SK-N-SH treated with all-trans-retinoic acid at 6 μM for 48 hours (cell line): Measurements from ENCODE around the gene CFAP210.

ENCODE experiments used
- ATAC-seq: fragments of 200-7000 bp; cut with Tn5 transposase; 3 replicates; pipeline ENCODE4 v1.9.1; 2020; ENCODE audit warnings: mild to moderate bottlenecking, moderate library complexity
- ARNTL ChIP-seq: fragments of 450-650 bp; formaldehyde crosslinking; IDR thresholded peaks from 2 replicates; pipeline ENCODE4 v1.5.0; 2020; ENCODE audit warnings: low read depth, mild to moderate bottlenecking, moderate library complexity, borderline replicate concordance
- BACH2 ChIP-seq: fragments of 250-450 bp; sonication (Bioruptor Pico); IDR thresholded peaks from 2 replicates; pipeline ENCODE4 v1.9.0; 2021; ENCODE audit warnings: mild to moderate bottlenecking, borderline replicate concordance
- CREB5 ChIP-seq: fragments of 250-450 bp; sonication (Bioruptor Pico); IDR thresholded peaks from 2 replicates; pipeline ENCODE4 v1.5.1; 2020; ENCODE audit warnings: low read depth, mild to moderate bottlenecking, moderate library complexity
- CSDC2 ChIP-seq: fragments of 250-450 bp; sonication (Bioruptor Pico); IDR thresholded peaks from 2 replicates; pipeline ENCODE4 v1.5.0; 2020; ENCODE audit warnings: mild to moderate bottlenecking, moderate library complexity
- ESRRG ChIP-seq: fragments of 250-450 bp; sonication (Bioruptor Pico); IDR thresholded peaks from 2 replicates; pipeline ENCODE4 v1.6.1; 2021; ENCODE audit warnings: mild to moderate bottlenecking
- GLIS3 ChIP-seq: fragments of 250-450 bp; sonication (Bioruptor Pico); IDR thresholded peaks from 2 replicates; pipeline ENCODE4 v1.5.0; 2020; ENCODE audit warnings: mild to moderate bottlenecking, moderate library complexity
- ISL1 ChIP-seq: fragments of 250-450 bp; sonication (Bioruptor Pico); IDR thresholded peaks from 2 replicates; pipeline ENCODE4 v2.1.2; 2022; ENCODE audit warnings: mild to moderate bottlenecking, moderate library complexity
- OSR1 ChIP-seq: fragments of 250-450 bp; sonication (Bioruptor Pico); IDR thresholded peaks from 2 replicates; pipeline ENCODE4 v1.8.0; 2022; ENCODE audit warnings: moderate library complexity, mild to moderate bottlenecking, inconsistent platforms
- POU6F1 ChIP-seq: fragments of 250-450 bp; sonication (Bioruptor Pico); IDR thresholded peaks from 2 replicates; pipeline ENCODE4 v1.8.0; 2021; ENCODE audit warnings: low read depth, mild to moderate bottlenecking, moderate library complexity, borderline replicate concordance
- PPARA ChIP-seq: fragments of 250-450 bp; sonication (Bioruptor Pico); IDR thresholded peaks from 2 replicates; pipeline ENCODE4 v1.5.0; 2020; ENCODE audit warnings: mild to moderate bottlenecking, borderline replicate concordance
- SNAI2 ChIP-seq: fragments of 250-450 bp; sonication (Bioruptor Pico); IDR thresholded peaks from 2 replicates; pipeline ENCODE4 v1.5.0; 2020; ENCODE audit warnings: mild to moderate bottlenecking, moderate library complexity
- TCF4 ChIP-seq: fragments of 250-450 bp; sonication (Bioruptor Pico); IDR thresholded peaks from 2 replicates; pipeline ENCODE4 v1.8.0; 2021; ENCODE audit warnings: mild to moderate bottlenecking, moderate library complexity, borderline replicate concordance
- TOX ChIP-seq: fragments of 250-450 bp; sonication (Bioruptor Pico); IDR thresholded peaks from 2 replicates; pipeline ENCODE4 v1.8.0; 2021; ENCODE audit warnings: mild to moderate bottlenecking, moderate library complexity, borderline replicate concordance
- TSHZ2 ChIP-seq: fragments of 250-450 bp; sonication (Bioruptor Pico); IDR thresholded peaks from 2 replicates; pipeline ENCODE4 v1.5.0; 2020; ENCODE audit warnings: mild to moderate bottlenecking, moderate library complexity
- ZC3H10 ChIP-seq: fragments of 250-450 bp; sonication (Bioruptor Pico); IDR thresholded peaks from 2 replicates; pipeline ENCODE4 v1.5.1; 2021; ENCODE audit warnings: mild to moderate bottlenecking, moderate library complexity
- ZFP3 ChIP-seq: fragments of 250-450 bp; sonication (Bioruptor Pico); IDR thresholded peaks from 2 replicates; pipeline ENCODE4 v1.5.0; 2020; ENCODE audit warnings: mild to moderate bottlenecking, moderate library complexity
- ZNF565 ChIP-seq: fragments of 450-650 bp; formaldehyde crosslinking; conservative IDR thresholded peaks from 2 replicates; pipeline ENCODE4 v1.5.0; 2020; ENCODE audit warnings: low read depth, mild to moderate bottlenecking, moderate library complexity
- ZNF70 ChIP-seq: fragments of 450-650 bp; formaldehyde crosslinking; IDR thresholded peaks from 2 replicates; pipeline ENCODE4 v1.5.0; 2020; ENCODE audit warnings: mild to moderate bottlenecking, moderate library complexity
- ZNF8 ChIP-seq: fragments of 450-650 bp; formaldehyde crosslinking; IDR thresholded peaks from 2 replicates; pipeline ENCODE4 v1.5.0; 2020; ENCODE audit warnings: mild to moderate bottlenecking, moderate library complexity
- TF ChIP-seq, protein P1 (sequence below): fragments of 250-450 bp; sonication (Bioruptor Pico); IDR thresholded peaks from 2 replicates; pipeline ENCODE4 v1.8.0; 2020; ENCODE audit warnings: mild to moderate bottlenecking, moderate library complexity, borderline replicate concordance

Gene CFAP210

DNA sequence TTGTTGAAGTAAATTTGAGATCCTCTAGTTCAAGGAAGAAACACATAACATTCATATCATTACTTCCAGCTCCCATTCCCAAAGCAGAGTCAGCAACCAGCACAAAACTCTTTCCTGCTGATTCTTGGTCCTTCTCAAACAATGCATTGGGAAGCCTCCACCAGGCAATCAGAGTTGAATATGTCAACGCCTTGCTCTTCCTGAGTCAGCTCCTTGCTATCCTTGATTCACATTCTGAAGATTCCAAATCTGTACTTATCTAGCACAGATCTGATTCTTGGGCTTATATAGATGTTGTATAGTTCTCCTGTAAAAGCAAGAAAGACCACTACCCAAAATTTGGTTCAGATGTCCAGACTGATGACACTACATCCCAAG is 29.6 kb downstream of the CFAP210 start (continued):
- TF ChIP-seq, protein P1, sequence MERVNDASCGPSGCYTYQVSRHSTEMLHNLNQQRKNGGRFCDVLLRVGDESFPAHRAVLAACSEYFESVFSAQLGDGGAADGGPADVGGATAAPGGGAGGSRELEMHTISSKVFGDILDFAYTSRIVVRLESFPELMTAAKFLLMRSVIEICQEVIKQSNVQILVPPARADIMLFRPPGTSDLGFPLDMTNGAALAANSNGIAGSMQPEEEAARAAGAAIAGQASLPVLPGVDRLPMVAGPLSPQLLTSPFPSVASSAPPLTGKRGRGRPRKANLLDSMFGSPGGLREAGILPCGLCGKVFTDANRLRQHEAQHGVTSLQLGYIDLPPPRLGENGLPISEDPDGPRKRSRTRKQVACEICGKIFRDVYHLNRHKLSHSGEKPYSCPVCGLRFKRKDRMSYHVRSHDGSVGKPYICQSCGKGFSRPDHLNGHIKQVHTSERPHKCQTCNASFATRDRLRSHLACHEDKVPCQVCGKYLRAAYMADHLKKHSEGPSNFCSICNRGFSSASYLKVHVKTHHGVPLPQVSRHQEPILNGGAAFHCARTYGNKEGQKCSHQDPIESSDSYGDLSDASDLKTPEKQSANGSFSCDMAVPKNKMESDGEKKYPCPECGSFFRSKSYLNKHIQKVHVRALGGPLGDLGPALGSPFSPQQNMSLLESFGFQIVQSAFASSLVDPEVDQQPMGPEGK = no peak
- TF ChIP-seq BACH2 (CRISPR knock-in tag) = no peak
- no peak for TF ChIP-seq ZNF565 (CRISPR knock-in tag)
- TF ChIP-seq OSR1 = no peak
- TF ChIP-seq ESRRG (CRISPR knock-in tag) = no peak
- TF ChIP-seq CSDC2 (CRISPR knock-in tag) = no peak

- no peak for TF ChIP-seq TOX (CRISPR knock-in tag)
- TF ChIP-seq OSR1 = no peak
- TF ChIP-seq ARNTL (CRISPR knock-in tag) = no peak
- TF ChIP-seq CREB5 (CRISPR knock-in tag) = no peak
- TF ChIP-seq SNAI2 (CRISPR knock-in tag) = no peak
- no peak for TF ChIP-seq ZC3H10 (CRISPR knock-in tag)
- no peak for TF ChIP-seq ISL1
- TF ChIP-seq ESRRG (CRISPR knock-in tag) = no peak
- no peak for TF ChIP-seq ZNF565 (CRISPR knock-in tag)
- no peak for TF ChIP-seq TSHZ2 (CRISPR knock-in tag)
- TF ChIP-seq ZFP3 (CRISPR knock-in tag) = no peak
- no peak for TF ChIP-seq GLIS3 (CRISPR knock-in tag)
- no peak for TF ChIP-seq CSDC2 (CRISPR knock-in tag)
- TF ChIP-seq, protein P1 = no peak
- TF ChIP-seq POU6F1 (CRISPR knock-in tag) = no peak
- no peak for TF ChIP-seq ZNF70
- TF ChIP-seq PPARA = no peak
- no peak for TF ChIP-seq BACH2 (CRISPR knock-in tag)
- no peak for ATAC-seq
Measured at GRCh38 chr2:169663247-169663646, 31.0 kb downstream of the CFAP210 start.

DNA sequence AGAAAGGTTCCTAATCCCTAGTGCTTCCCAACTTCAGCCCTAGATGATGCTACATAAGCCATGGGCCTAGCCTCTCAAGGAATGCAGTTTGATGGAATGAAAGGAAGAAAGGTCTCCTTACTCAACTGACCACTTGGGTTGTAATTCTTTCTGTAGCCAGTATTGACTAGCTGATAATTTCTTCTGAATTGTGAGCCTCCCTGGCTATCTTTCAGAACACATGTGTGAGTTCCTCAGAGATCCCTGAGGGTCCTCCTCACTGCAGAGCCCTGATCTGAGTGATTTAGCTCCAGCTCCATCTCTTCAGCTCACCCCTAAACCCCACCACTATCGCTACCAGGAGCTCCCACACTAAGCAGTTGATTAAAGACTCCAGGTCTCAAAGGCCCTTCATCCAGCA is 31.5 kb downstream of the CFAP210 start:
- no peak for ATAC-seq

More for the DNA sequence above, 31.5 kb downstream of the CFAP210 start:
- TF ChIP-seq GLIS3 (CRISPR knock-in tag) = no peak
- TF ChIP-seq ZNF8 (CRISPR knock-in tag) = no peak
- no peak for TF ChIP-seq ZC3H10 (CRISPR knock-in tag)
- no peak for TF ChIP-seq PPARA
- TF ChIP-seq CREB5 (CRISPR knock-in tag) = no peak
- TF ChIP-seq ARNTL (CRISPR knock-in tag) = no peak
- TF ChIP-seq SNAI2 (CRISPR knock-in tag) = no peak
- TF ChIP-seq TCF4 (CRISPR knock-in tag) = no peak
- TF ChIP-seq ZNF565 (CRISPR knock-in tag) = no peak
- no peak for TF ChIP-seq ZFP3 (CRISPR knock-in tag)
- TF ChIP-seq, all 23 proteins: peak for 0
